Mesenchymal stem cell (in vitro differentiated cells and primary cell): Measurements from ENCODE around the gene FERMT3.
A peak's percentile ranks its signal among the peaks of the same experiment; 100 is the strongest.

Source experiments
- DNase-seq: peaks from one replicate; pipeline ENCODE4 v3.0.0-alpha.2; 2013
- H2AFZ ChIP-seq: one replicate; pipeline ENCODE4 v1.6.1; 2013; ENCODE audit warnings: low read depth, mild to moderate bottlenecking, control low read depth, inconsistent platforms, low read length, moderate library complexity
- H2AK5ac ChIP-seq: 2 replicates; pipeline ENCODE4 v1.6.1; 2013; ENCODE audit warnings: low read length, moderate library complexity, mild to moderate bottlenecking, inconsistent platforms; ENCODE audit not compliant: severe bottlenecking
- H2BK120ac ChIP-seq: one replicate; pipeline ENCODE4 v1.6.1; 2013; ENCODE audit warnings: low read depth, mild to moderate bottlenecking, inconsistent platforms, low read length, moderate library complexity
- H2BK12ac ChIP-seq, 2 experiments: one replicate each; pipeline ENCODE4 v1.6.1; 2013; ENCODE audit warnings: inconsistent platforms in 2 of 2, low read length in 2 of 2, mild to moderate bottlenecking in 2 of 2, moderate library complexity in 2 of 2, control low read depth in 1 of 2
- H2BK15ac ChIP-seq: one replicate; pipeline ENCODE4 v1.6.1; 2013; ENCODE audit warnings: mild to moderate bottlenecking, low read depth, inconsistent platforms; ENCODE audit not compliant: poor library complexity, severe bottlenecking
- H2BK5ac ChIP-seq: 2 replicates; pipeline ENCODE4 v1.6.1; 2013; ENCODE audit warnings: low read depth, mild to moderate bottlenecking, low read length, control low read depth, inconsistent platforms; ENCODE audit not compliant: poor library complexity, severe bottlenecking
- H3K14ac ChIP-seq, 2 experiments: one replicate each; pipeline ENCODE4 v1.6.1; 2013; ENCODE audit warnings: inconsistent platforms in 2 of 2, low read length in 2 of 2, control low read depth in 1 of 2, mild to moderate bottlenecking in 1 of 2, moderate library complexity in 1 of 2
- H3K18ac ChIP-seq, 2 experiments: one replicate each; pipeline ENCODE4 v1.6.1; 2013; ENCODE audit warnings: inconsistent platforms in 2 of 2, low read length in 2 of 2, control low read depth in 1 of 2, low read depth in 1 of 2, mild to moderate bottlenecking in 1 of 2
- H3K23ac ChIP-seq, 2 experiments: one replicate each; pipeline ENCODE4 v1.6.1; 2013; ENCODE audit warnings: inconsistent platforms in 2 of 2, low read length in 2 of 2, mild to moderate bottlenecking in 2 of 2, moderate library complexity in 2 of 2, control low read depth in 1 of 2
- H3K27ac ChIP-seq: 2 replicates; pipeline ENCODE4 v1.5.1; 2013; ENCODE audit warnings: mild to moderate bottlenecking, moderate library complexity, low read length, control low read depth, inconsistent platforms; ENCODE audit not compliant: poor library complexity, severe bottlenecking
- H3K27me3 ChIP-seq, 2 experiments: 2 replicates each; pipeline versions ENCODE4 v1.6.1 to v1.7.0; 2013; ENCODE audit warnings: low read length in 2 of 2, mild to moderate bottlenecking in 2 of 2, moderate library complexity in 2 of 2, control low read depth in 1 of 2, inconsistent platforms in 1 of 2; ENCODE audit not compliant: control insufficient read depth in 1 of 2, insufficient read depth in 1 of 2
- H3K36me3 ChIP-seq, 2 experiments: 2 replicates each; pipeline versions ENCODE4 v1.6.1 to v1.7.0; 2013; ENCODE audit warnings: low read length in 2 of 2, control low read depth in 1 of 2, inconsistent platforms in 1 of 2, low read depth in 1 of 2, mild to moderate bottlenecking in 1 of 2; ENCODE audit not compliant: insufficient read depth in 2 of 2, control insufficient read depth in 1 of 2
- H3K4ac ChIP-seq, 2 experiments: one replicate each; pipeline ENCODE4 v1.6.1; 2013; ENCODE audit warnings: inconsistent platforms in 2 of 2, low read length in 2 of 2, mild to moderate bottlenecking in 2 of 2, moderate library complexity in 2 of 2, control low read depth in 1 of 2, low read depth in 1 of 2
- H3K4me1 ChIP-seq: 2 replicates; pipeline ENCODE4 v1.6.1; 2013; ENCODE audit warnings: low read depth, low read length, control low read depth; ENCODE audit not compliant: control insufficient read depth, insufficient read depth
- H3K4me2 ChIP-seq: 2 replicates; pipeline ENCODE4 v1.6.1; 2013; ENCODE audit warnings: low read length, mild to moderate bottlenecking, inconsistent platforms; ENCODE audit not compliant: poor library complexity, severe bottlenecking
- H3K4me3 ChIP-seq, 2 experiments: 2 replicates each; pipeline versions ENCODE4 v1.5.1 to v1.7.0; 2013; ENCODE audit warnings: low read length in 2 of 2, mild to moderate bottlenecking in 2 of 2, control low read depth in 1 of 2, low read depth in 1 of 2; ENCODE audit not compliant: insufficient read depth in 1 of 2
- H3K79me1 ChIP-seq: replicated peaks from 2 replicates; pipeline ENCODE4 v1.6.1; 2013; ENCODE audit warnings: mild to moderate bottlenecking, control low read depth, low read length, inconsistent platforms; ENCODE audit not compliant: poor library complexity, severe bottlenecking
- H3K9ac ChIP-seq: 2 replicates; pipeline ENCODE4 v1.7.0; 2013; ENCODE audit warnings: mild to moderate bottlenecking, low read length, moderate library complexity
- H3K9me3 ChIP-seq: 2 replicates; pipeline ENCODE4 v1.7.0; 2013; ENCODE audit warnings: mild to moderate bottlenecking, low read length; ENCODE audit not compliant: control insufficient read depth
- H4K8ac ChIP-seq: one replicate; pipeline ENCODE4 v1.6.1; 2013; ENCODE audit warnings: inconsistent platforms, mild to moderate bottlenecking, low read length, moderate library complexity
- H4K91ac ChIP-seq: one replicate; pipeline ENCODE4 v1.6.1; 2013; ENCODE audit warnings: mild to moderate bottlenecking, low read length, inconsistent platforms
- WGBS: methylation state at CpG from one replicate; pipeline ENCODE4 v1.1.7; 2013; ENCODE audit warnings: mixed read lengths; 5-methylcytosine and 5-hydroxymethylcytosine counted together

Gene FERMT3

GRCh38 chr11:64239662-64240434 is 33.3 kb downstream of the FERMT3 start:
- WGBS, result 95% methylated on average over 11 of the region's 11 CpGs
- Histone ChIP-seq H3K18ac (peak overlapping the region in 1 of 2 experiments; percentile 81), H4K91ac (peak overlapping the region; percentile 83), H3K4me1 (peaks cover 40% of the 10 kb centered on the region), H3K4me3 (peak overlapping the region in 1 of 2 experiments; percentile 85), H2BK15ac (peak overlapping the region; percentile 83), H3K79me1 (peaks cover 30% of the 10 kb centered on the region), H2BK12ac (peak overlapping the region in 1 of 2 experiments; percentile 69), H2AFZ (no peak overlapping the region), H3K27me3 (no peaks in the 10 kb centered on the region), H3K27ac (peak overlapping the region; percentile 9), H3K36me3 (peaks cover 49 to 53% of the 10 kb centered on the region in 2 experiments), H3K4me2 (peak overlapping the region; percentile 79), H3K4ac (peak overlapping the region; percentile 75 to 83), H3K14ac (no peak overlapping the region), H2BK120ac (peak overlapping the region; percentile 87), H4K8ac (peak overlapping the region; percentile 93), H2AK5ac (peak overlapping the region; percentile 57), H3K9ac (peak overlapping the region; percentile 94), H2BK5ac (no peak overlapping the region), H3K9me3 (no peaks in the 10 kb centered on the region), H3K23ac (no peak overlapping the region)
- DNase-seq, result peak; percentile 16

- Histone ChIP-seq H3K9ac (peak within 1 kb of the TSS; percentile 94), H3K27ac (peak within 1 kb of the TSS; percentile 88), H3K4ac (peak within 1 kb of the TSS; percentile 75 to 98), H3K18ac (peak within 1 kb of the TSS; percentile 81 to 97), H3K23ac (peak within 1 kb of the TSS in 1 of 2 experiments; percentile 10), H4K8ac (peak within 1 kb of the TSS; percentile 93), H3K79me1 (peaks cover 22% of the 10 kb centered on the region), H3K4me2 (peak within 1 kb of the TSS; percentile 95), H2AK5ac (peak within 1 kb of the TSS; percentile 57), H3K14ac (peak within 1 kb of the TSS in 1 of 2 experiments; percentile 97), H3K9me3 (no peaks in the 10 kb centered on the region), H3K4me1 (peaks cover 40% of the 10 kb centered on the region), H3K36me3 (peaks cover 47 to 58% of the 10 kb centered on the region in 2 experiments), H2AFZ (peak within 1 kb of the TSS; percentile 78), H3K4me3 (peak within 1 kb of the TSS; percentile 78 to 89), H4K91ac (peak within 1 kb of the TSS; percentile 83), H2BK5ac (peak within 1 kb of the TSS; percentile 54), H3K27me3 (no peaks in the 10 kb centered on the region), H2BK15ac (peak within 1 kb of the TSS; percentile 99), H2BK120ac (peak within 1 kb of the TSS; percentile 87), H2BK12ac (peak within 1 kb of the TSS; percentile 69 to 79)
- DNase-seq, result peak; percentile 97
- 5% methylated on average over 48 of the region's 58 CpGs for WGBS
Observed at GRCh38 chr11:64240435-64241240, 34.1 kb downstream of the FERMT3 start, which contains the start of gene FKBP2. FKBP2 (plus strand) TSS chr11:64241095; CDS start chr11:64242388, 1,293 bp downstream.

- H2BK15ac ChIP-seq, result no peak overlapping the region
- peak overlapping the region; percentile 78 for H2AFZ ChIP-seq
- H3K27ac ChIP-seq, result peak overlapping the region; percentile 80
- peaks cover 42 to 52% of the 10 kb centered on the region in 2 experiments for H3K36me3 ChIP-seq
- peaks cover 37% of the 10 kb centered on the region for H3K4me1 ChIP-seq
- no peaks in the 10 kb centered on the region for H3K27me3 ChIP-seq
- H3K4me2 ChIP-seq, result peak overlapping the region; percentile 43
- peak overlapping the region in 1 of 2 experiments; percentile 71 for H3K14ac ChIP-seq
- H3K18ac ChIP-seq, result peak overlapping the region; percentile 23 to 97
- peak overlapping the region; percentile 78 to 85 for H3K4me3 ChIP-seq
- H4K8ac ChIP-seq, result peak overlapping the region; percentile 9
- H3K4ac ChIP-seq, result peak overlapping the region in 1 of 2 experiments; percentile 93
- peak overlapping the region in 1 of 2 experiments; percentile 79 for H2BK12ac ChIP-seq
- peak overlapping the region; percentile 94 for H3K9ac ChIP-seq
- peak overlapping the region; percentile 31 for H4K91ac ChIP-seq
- no peak overlapping the region for H3K23ac ChIP-seq
- no peak overlapping the region for H2AK5ac ChIP-seq
- DNase-seq, result peak; percentile 99
- H2BK5ac ChIP-seq, result peak overlapping the region; percentile 48
- peaks cover 18% of the 10 kb centered on the region for H3K79me1 ChIP-seq
- H2BK120ac ChIP-seq, result no peak overlapping the region
- H3K9me3 ChIP-seq, result no peaks in the 10 kb centered on the region
- WGBS, result 3% methylated on average over 21 of the region's 24 CpGs
Observed at GRCh38 chr11:64241241-64241490, 34.6 kb downstream of the FERMT3 start.
